IPS-18a (cell line): ENCODE results near the gene OGDH.
A peak's percentile ranks its signal among the peaks of the same experiment; 100 is the strongest.

ENCODE experiments used
- H3K27ac ChIP-seq: one replicate; pipeline ENCODE4 v1.5.1; 2013; ENCODE audit warnings: low read length
- H3K27me3 ChIP-seq: one replicate; pipeline ENCODE4 v1.6.1; 2013; ENCODE audit warnings: mild to moderate bottlenecking, low read length; ENCODE audit not compliant: control insufficient read depth, insufficient read depth
- H3K36me3 ChIP-seq: one replicate; pipeline ENCODE4 v1.6.1; 2013; ENCODE audit warnings: low read depth, low read length; ENCODE audit not compliant: control insufficient read depth
- H3K4me1 ChIP-seq: one replicate; pipeline ENCODE4 v1.6.1; 2013; ENCODE audit warnings: low read depth, low read length; ENCODE audit not compliant: control insufficient read depth
- H3K4me3 ChIP-seq: one replicate; pipeline ENCODE4 v1.5.1; 2013; ENCODE audit warnings: low read length
- H3K9ac ChIP-seq: one replicate; pipeline ENCODE4 v1.6.1; 2013; ENCODE audit warnings: mild to moderate bottlenecking, low read length, moderate library complexity
- H3K9me3 ChIP-seq: one replicate; pipeline ENCODE4 v1.6.1; 2013; ENCODE audit warnings: low read depth, low read length; ENCODE audit not compliant: control insufficient read depth

Gene OGDH

DNA sequence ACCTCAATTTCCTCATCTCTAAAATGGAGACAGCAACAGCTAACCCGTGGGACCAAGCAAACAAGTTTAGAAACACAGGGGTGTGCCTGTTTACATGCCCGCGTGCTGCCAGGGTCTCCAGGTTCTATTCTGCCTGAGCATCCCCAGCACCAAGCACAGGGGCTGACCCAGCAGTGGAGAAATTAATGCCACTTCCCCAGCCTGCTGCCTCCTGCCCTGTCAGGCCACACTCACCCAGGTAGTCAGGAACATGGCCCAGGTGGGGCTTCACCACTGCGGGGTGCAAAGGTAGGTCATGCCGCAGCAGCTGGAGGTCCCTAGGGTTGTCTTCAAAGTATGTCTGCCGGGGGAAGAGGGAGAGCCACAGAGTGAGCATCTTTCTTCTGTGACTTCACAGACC is 38.5 kb upstream of the OGDH start:
- Histone ChIP-seq H3K36me3 (peaks cover 85% of the 10 kb centered on the region), H3K9ac (no peak overlapping the region), H3K4me3 (no peak overlapping the region), H3K27ac (no peak overlapping the region), H3K27me3 (no peaks in the 10 kb centered on the region), H3K9me3 (no peaks in the 10 kb centered on the region), H3K4me1 (no peaks in the 10 kb centered on the region)

GRCh38 chr7:44568771-44569560 is 37.5 kb upstream of the OGDH start:
- Histone ChIP-seq H3K4me1 (no peaks in the 10 kb centered on the region), H3K9me3 (no peaks in the 10 kb centered on the region), H3K27ac (no peak overlapping the region), H3K9ac (no peak overlapping the region), H3K27me3 (no peaks in the 10 kb centered on the region), H3K4me3 (no peak overlapping the region), H3K36me3 (peaks cover 85% of the 10 kb centered on the region)

DNA sequence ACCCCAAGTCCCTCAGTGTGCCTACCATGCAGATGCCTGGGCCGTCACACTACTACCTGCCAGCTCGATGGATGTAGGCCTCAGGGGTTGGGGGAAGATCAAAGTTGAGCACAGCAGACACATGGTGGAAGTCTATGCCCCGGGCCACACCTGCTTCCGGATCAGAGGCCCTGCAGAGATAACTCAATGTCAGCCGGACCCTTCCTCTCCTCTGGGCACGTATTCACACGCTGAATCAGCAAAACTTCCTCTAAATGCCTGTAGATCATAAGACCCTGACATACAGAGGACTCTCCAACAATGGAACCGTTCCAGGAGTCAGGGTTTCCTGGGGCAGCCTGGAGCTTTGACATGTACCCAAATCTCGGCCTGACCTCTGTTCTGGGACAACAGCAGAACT is 36.5 kb upstream of the OGDH start:
- Histone ChIP-seq H3K4me3 (no peak overlapping the region), H3K9me3 (no peaks in the 10 kb centered on the region), H3K27me3 (no peaks in the 10 kb centered on the region), H3K36me3 (peaks cover 75% of the 10 kb centered on the region), H3K4me1 (peaks cover 7% of the 10 kb centered on the region), H3K27ac (no peak overlapping the region), H3K9ac (no peak overlapping the region)

GRCh38 chr7:44572771-44573170 is 33.7 kb upstream of the OGDH start:
- Histone ChIP-seq H3K4me1 (peaks cover 7% of the 10 kb centered on the region), H3K4me3 (peak overlapping the region; percentile 85), H3K9me3 (no peaks in the 10 kb centered on the region), H3K36me3 (peaks cover 53% of the 10 kb centered on the region), H3K9ac (peak overlapping the region; percentile 85), H3K27ac (peak overlapping the region; percentile 74), H3K27me3 (no peaks in the 10 kb centered on the region)

DNA sequence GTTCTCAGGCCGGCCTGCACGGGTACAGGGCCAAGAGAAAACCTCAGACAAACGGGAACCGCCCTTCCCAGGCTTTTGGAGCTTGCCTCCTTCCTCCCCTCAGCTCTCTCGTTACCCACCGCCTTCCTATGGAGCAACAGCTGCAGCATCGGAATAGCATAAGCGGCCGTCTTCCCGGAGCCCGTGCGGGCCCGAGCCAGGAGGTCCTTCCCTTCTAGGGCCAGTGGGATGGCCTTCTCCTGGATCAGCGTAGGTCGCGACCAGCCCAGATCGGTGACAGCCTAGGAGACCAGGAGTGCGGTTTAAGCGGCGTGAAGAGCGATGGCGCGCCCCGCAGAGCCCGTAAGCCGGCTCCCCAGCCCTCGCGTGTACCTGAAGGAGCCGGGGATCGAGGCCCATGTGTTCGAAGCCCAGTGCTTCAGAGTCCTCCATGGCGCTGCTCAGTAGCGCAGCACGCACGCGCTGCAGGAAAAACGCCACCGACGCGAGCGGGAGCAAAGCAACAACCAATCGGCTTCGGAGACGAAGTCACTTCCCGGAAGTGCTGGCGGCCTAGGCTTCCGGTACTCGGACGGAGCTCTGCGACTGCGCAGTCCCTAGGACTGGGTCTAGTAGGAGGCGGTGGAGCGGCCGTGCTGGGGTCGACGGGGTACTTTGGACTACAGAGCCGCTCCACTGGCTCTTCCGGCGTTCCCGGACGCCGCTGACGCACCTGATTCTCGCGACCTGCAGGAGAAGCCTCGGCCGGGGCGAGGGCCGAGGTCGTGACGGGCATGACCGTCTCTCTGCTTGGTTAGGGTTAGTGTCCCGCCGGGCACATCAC is 32.8 kb upstream of the OGDH start, which contains the start of gene DDX56:
Gene DDX56 (minus strand): TSS at position 445 of the 823 bp plus-strand sequence. CDS start 13 bp downstream, at position 432.
- Histone ChIP-seq H3K27me3 (no peaks in the 10 kb centered on the region), H3K9me3 (no peaks in the 10 kb centered on the region), H3K27ac (peak within 1 kb of the TSS; percentile 74), H3K4me1 (peaks cover 7% of the 10 kb centered on the region), H3K4me3 (peak within 1 kb of the TSS; percentile 85), H3K9ac (peak within 1 kb of the TSS; percentile 85), H3K36me3 (peaks cover 50% of the 10 kb centered on the region)

DNA sequence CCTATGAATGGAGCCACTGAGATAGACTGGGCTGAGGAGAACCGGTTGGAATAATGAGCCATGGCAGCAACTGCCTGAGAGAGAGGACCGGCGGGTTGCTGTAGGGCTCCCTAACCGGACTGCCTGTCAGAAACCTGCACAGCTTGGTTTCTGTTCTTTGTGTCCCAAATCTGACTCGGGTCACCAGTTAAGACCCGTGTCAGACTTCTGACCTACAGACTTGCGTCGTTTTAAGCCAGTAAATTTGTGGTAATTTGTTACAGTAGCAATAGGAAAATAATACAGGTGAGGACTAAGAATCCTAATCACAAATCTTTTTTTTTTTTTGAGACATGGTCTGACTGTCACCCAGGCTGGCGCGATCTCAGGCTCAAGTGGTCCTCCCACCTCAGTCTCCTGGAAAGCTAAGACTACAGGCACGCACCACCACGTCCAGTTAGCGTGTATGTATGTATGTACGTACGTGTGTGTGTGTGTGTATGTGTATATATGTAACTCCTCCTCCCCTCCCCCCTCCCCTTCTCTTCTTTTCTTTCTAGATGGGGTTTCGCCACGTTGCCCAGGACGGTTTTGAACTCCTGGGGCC is 32.0 kb upstream of the OGDH start:
- peak overlapping the region; percentile 85 for H3K9ac ChIP-seq
- peaks cover 49% of the 10 kb centered on the region for H3K36me3 ChIP-seq
- H3K4me1 ChIP-seq, result peaks cover 7% of the 10 kb centered on the region
- no peaks in the 10 kb centered on the region for H3K9me3 ChIP-seq
- peak overlapping the region; percentile 42 for H3K27ac ChIP-seq
- no peaks in the 10 kb centered on the region for H3K27me3 ChIP-seq
- H3K4me3 ChIP-seq, result peak overlapping the region; percentile 85

GRCh38 chr7:44575054-44575453 is 31.4 kb upstream of the OGDH start:
- no peak overlapping the region for H3K9ac ChIP-seq
- no peak overlapping the region for H3K27ac ChIP-seq
- H3K36me3 ChIP-seq, result peaks cover 48% of the 10 kb centered on the region
- peaks cover 7% of the 10 kb centered on the region for H3K4me1 ChIP-seq
- no peaks in the 10 kb centered on the region for H3K9me3 ChIP-seq
- no peaks in the 10 kb centered on the region for H3K27me3 ChIP-seq
- H3K4me3 ChIP-seq, result peak overlapping the region; percentile 85

DNA sequence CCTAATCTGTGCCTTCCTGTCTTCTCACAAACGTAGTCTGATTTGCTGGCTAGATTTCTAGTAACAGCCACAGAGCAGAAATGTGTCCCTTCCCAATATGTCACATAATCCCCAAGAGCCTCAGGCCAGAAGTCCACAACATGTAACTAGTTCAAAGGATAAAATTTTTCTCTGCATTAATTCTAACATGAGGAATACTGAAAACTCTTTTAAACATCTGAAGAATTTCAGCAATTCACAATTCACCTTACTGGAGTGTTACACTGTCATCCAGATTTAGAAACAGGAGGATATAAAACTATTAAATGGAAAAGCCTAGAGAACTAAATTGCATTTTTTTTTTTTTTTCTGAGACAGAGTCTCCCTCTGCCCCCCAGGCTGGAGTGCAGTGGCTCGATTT is 30.2 kb upstream of the OGDH start:
- no peaks in the 10 kb centered on the region for H3K9me3 ChIP-seq
- H3K27ac ChIP-seq, result no peak overlapping the region
- H3K4me3 ChIP-seq, result no peak overlapping the region
- peaks cover 40% of the 10 kb centered on the region for H3K36me3 ChIP-seq
- no peak overlapping the region for H3K9ac ChIP-seq
- no peaks in the 10 kb centered on the region for H3K27me3 ChIP-seq
- peaks cover 10% of the 10 kb centered on the region for H3K4me1 ChIP-seq

DNA sequence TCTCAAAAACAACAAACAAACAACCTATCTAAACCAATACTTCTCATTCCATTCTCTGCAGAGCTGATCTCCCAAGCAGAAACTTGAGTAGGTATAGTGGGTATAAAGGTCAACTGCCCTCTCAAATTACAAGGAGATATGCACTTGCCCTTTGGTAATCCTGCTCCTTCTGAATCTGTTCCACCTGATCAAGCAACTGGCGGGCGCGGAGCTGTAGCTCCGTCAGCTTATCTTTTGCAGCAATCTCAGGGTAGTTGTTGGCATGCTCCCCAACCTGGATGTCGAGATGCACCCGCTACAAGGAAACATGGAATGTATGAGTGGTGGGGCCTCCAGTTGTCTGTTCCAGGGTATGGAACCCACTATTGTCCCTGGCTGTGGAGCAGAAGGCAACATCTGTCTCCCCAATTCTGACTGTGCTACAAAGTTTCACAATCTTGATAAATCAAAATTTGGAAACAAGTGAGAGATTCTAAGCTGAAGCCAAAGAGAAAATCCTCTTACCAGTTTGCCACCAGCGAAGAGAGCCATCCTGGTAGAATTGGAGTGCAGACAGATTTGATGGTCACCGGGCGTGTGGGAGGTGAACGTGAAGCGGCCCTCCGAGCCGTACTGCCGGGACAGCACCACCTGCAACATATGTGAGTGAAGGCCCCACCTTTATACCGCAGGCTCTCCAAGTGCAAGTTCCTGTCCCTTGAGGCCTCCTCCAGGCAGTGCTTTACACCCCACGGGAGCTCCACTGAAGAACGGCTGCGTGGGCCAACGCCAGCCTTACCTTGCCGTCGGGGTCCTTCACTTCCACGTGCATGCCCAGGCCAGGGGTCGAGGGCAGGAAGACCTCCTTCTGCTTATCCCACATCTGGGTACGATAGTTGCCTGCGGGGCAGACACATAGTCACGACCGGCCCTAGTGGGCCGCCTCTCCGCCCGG is 25.2 kb upstream of the OGDH start:
- Histone ChIP-seq H3K4me1 (peaks cover 4% of the 10 kb centered on the region), H3K9me3 (no peaks in the 10 kb centered on the region), H3K27ac (no peak overlapping the region), H3K27me3 (no peaks in the 10 kb centered on the region), H3K4me3 (peak overlapping the region; percentile 93), H3K36me3 (peaks cover 21% of the 10 kb centered on the region), H3K9ac (peak overlapping the region; percentile 66)

GRCh38 chr7:44581879-44582603 is 24.4 kb upstream of the OGDH start, which contains the start of gene TMED4:
TSS of gene TMED4 (minus strand) at chr7:44582231. CDS start at chr7:44582206, 25 bp downstream.
- Histone ChIP-seq H3K4me1 (peaks cover 4% of the 10 kb centered on the region), H3K4me3 (peak within 1 kb of the TSS; percentile 93), H3K9me3 (no peaks in the 10 kb centered on the region), H3K9ac (peak within 1 kb of the TSS; percentile 77), H3K36me3 (peaks cover 21% of the 10 kb centered on the region), H3K27ac (peak within 1 kb of the TSS; percentile 82), H3K27me3 (no peaks in the 10 kb centered on the region)
